ENCODE results near the gene LRRC59.
"Not testable (repeated sequence)": the region's sequence is repeated elsewhere in the genome, so short reads cannot be mapped to it uniquely, and the experiment has no call there.

Gene LRRC59

GRCh38 chr17:50424246-50424995 lies 27.1 kb upstream of the LRRC59 start:
- no peak for DNase-seq

DNA sequence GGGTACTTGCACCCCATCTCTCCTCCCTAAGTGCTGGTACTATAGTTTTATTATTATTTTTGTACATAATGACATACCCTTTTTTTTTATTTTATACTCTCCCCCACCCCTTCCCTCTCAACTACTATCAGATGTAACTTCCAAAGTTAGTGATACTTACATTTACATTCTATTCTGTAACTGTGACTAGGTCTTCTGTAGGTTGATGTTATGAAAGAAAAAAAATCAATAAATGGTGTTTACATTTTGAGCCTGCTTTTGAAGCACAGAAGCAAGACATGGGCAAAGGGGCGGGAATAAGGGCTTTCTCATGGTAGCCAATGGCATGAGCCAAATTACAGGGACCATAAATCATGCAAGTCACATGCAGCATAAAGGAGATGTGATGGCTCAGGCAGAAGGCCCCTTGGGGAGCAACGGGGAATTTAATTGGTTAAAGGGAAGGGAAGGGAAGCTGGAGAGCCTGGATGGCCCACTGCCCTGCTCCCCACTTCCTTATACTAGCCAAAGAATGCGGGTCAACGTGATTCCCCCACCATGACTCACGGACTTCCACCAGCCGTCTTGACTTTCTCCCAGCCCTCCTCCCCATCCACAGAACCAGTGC lies 26.3 kb upstream of the LRRC59 start:
- DNase-seq, result peak; percentile 76

- DNase-seq, result no peak
These were observed 25.4 kb upstream of the LRRC59 start for GRCh38 chr17:50422738-50423137.

DNA sequence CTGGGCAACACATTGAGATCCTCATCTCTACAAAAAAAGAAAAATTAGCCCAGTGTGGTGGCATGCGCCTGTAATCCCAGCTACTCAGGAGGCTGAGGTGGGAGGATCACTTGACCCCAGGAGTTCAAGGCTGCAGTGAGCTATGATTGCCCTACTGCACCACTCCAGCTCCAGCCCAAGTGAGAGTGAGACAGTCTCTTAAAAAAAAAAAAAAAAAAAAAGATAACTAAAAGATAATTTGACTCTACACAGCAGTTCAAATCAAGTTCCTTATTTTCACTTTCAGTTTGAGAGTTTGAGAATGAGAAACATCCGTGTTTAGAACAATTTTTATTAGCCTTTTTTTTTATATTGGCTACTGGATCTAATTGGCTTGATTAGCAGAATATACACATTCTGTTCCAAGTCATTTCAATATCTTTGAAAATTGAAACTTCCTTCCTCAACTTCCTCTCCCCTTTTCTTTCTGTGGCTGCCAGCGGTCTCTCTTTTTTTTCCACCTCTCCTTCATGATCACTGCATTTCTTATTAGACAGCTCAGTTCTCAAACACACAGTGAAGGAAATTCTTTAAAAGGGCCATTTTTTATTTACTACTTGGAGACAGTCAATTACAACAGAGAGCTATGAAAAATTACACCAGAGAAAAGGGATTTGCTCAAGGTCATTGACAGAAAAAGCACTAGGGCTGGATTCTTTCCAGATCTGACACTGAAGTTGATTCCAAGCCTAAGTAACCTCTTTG lies 24.2 kb upstream of the LRRC59 start:
- no peak for DNase-seq

DNA sequence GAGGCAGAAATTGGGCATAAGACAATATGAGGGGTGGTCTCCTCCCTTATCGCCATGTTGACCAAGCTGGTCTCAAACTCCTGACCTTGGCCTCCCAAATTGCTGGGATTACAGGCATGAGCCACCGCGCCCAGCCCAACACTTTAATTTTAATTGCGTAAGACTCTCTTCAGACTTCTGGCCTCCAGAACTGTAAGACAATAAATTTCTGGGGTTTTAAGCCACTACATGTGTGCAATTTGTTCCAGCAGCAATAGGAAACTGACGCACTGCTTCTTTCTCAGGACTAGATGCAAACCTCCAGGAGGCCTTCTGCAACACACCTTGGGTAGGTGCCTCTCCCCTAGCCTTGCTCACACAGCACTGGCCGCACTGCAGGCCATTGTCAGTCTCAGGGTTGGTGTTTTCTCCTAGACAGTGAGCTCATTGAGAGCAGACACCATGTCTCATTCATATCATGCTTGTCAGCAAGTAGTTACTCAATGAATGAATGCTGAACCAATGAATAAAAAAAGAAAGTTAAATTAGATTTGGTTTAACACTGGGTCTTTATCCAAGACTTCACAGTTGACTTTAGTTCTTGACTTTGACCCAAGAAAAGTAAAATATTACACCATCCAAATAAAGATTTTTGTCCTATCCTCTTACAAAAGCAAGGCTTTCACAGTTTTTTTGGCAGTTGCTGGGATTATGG lies 23.2 kb upstream of the LRRC59 start:
- DNase-seq, result no peak

GRCh38 chr17:50419577-50419976 lies 22.3 kb upstream of the LRRC59 start:
- DNase-seq, result not testable (repeated sequence)

GRCh38 chr17:50414808-50415207 lies 17.5 kb upstream of the LRRC59 start:
- no peak for DNase-seq

- no peak for DNase-seq
These were observed 14.9 kb upstream of the LRRC59 start for GRCh38 chr17:50412188-50412732.

GRCh38 chr17:50407921-50408320 lies 10.6 kb upstream of the LRRC59 start:
- DNase-seq, result no peak

DNA sequence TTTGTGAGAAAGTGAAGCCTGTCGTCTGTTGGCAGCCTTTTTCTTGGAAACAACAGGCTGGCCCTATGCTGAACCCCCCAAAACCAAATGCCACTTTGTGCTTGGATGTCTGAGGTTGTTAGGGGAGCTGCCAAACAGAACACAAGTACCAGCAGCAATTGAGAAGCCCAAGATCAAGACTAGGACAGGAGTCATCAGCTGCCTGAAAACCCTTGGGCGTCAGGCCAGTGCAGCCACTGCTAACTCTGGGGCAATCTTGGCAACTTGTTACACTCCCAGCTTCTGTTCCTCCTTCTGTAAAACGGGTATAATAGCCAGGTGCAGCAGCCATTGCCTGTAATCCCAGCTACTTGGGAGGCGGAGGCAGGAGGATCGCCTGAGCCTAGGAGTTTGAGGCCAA lies 9.3 kb upstream of the LRRC59 start:
- no peak for DNase-seq

DNA sequence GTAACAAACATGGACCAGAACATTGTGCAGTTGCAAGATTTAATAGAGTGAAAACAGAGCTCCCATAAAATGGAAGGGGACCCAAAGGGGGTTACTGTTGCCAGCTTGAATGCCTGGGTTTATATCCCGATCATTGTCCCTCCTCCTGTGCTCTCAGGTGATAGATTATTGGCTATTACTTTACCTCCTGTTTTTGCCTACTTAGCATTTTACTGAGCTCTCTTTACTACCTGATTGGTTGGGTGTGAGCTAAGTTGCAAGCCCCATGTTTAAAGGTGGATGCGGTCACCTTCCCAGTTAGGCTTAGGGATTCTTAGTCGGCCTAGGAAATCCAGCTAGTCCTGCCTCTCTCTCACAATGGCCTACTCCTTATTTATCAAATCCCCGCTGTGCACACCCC lies 8.0 kb upstream of the LRRC59 start:
- not testable (repeated sequence) for DNase-seq

DNA sequence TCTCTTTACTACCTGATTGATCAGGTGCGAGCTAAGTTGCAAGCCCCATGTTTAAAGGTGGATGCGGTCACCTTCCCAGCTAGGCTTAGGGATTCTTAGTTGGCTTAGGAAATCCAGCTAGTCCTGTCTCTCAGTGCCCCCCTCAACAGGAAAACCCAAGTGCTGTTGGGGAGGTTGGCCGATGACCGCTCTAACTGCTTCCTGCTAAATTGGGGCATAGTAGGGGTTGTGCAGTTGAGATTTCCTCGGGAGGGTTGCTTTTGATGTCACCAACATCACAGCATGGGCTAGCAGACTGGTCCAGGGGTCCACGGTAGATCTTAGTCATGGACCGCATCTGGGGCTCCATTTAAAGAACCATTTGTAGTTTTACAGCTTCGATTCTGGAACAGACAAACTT lies 2.3 kb upstream of the LRRC59 start:
- not testable (repeated sequence) for DNase-seq

DNA sequence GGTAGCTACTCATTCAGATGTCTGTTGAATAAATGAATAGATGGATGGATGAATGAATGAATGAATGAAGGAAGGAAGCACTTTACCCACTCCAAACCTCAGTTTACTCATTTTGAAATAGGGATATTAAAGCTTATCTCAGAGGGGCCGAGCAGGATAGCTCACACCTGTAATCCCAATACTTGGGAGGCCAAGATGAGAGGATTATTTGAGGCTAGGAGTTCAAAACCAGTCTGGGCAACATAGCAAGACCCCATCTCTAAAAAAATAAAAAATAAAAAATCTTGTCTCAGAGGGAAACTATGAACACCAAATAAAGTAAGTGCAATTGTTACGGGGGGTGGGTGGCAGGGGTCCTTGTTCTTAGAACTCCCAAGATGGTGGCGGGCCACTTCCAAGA lies 1.3 kb upstream of the LRRC59 start:
- not testable (repeated sequence) for DNase-seq

DNA sequence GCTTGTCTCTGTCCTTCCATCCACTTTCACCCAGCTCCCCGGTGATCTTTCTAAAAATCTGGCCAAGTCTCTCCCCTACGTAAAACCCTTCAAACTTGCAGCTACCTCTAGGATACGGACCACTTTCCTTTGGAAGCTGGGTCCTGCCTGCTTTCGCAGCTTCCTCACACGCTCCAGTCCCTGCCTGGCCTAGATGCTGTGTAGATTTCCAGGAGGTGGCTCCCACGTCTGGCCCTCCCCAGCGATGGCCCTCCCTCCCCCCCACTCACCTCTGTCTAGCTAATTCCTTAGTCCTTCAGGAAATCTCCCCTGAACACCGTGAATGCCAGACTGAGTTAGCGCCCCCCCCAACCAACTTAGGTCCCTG lies 579 bp upstream of the LRRC59 start:
- no peak for DNase-seq

GRCh38 chr17:50396261-50397110 lies 837 bp downstream of the LRRC59 start:
- no peak for DNase-seq

DNA sequence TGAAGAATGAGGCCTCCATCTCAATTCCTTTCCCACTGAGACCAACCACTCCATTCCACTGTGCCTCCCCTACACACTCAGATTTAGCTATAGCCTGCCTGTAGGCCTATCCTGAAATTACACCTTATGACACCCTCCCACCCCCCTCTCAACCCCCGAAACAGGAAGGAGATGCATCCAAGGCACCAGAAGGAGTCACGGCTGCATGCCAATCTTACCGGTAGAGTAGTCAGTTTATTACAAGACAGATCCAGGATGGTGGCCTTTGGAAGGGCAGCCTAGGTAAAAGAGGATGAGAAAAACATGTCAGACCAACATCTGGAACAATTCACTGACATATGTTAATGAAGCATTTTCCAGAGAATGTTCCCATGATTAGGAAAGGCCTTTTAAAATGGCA lies 2.6 kb downstream of the LRRC59 start:
- no peak for DNase-seq

GRCh38 chr17:50393700-50394099 lies 3.6 kb downstream of the LRRC59 start:
- no peak for DNase-seq

DNA sequence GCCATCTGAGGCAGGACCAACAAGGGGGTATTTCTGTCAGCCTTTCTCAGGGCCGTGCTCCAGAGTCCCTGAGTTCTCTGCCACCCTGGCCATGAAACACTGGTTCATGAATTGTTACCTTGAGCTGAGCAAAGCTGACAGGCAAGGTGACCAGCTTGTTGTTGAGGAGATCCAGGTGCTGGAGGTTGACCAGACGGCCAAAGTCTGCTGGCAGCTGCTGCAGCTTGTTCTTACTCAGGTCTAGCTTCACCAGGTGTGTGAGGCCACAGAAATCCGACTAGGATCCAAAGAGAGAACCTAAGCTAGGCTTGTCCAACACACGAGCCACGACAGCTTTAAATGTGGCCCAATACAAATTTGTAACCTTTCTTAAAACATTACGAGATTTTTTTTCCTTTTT lies 4.7 kb downstream of the LRRC59 start:
- no peak for DNase-seq

DNA sequence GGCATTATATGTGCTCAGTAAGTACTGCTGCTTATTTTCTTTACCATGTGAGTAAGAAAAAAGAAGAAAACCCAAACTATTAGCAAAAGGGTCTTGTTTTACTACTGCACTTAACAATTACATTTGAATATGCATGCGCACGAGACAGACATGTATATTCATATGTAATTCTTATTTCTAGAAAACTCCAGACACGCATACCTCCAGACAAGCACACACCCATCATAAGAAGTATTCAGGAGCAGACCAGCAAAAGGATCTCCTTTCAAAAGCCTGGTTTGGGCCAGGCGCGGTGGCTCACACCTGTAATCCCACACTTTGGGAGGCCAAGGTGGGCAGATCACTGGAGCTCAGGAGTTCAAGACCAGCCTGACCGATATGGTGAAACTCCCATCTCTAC lies 7.8 kb downstream of the LRRC59 start:
- no peak for DNase-seq

- no peak for DNase-seq
These were observed 8.6 kb downstream of the LRRC59 start for GRCh38 chr17:50388728-50389127.

GRCh38 chr17:50386510-50386909 lies 10.8 kb downstream of the LRRC59 start:
- DNase-seq, result no peak

DNA sequence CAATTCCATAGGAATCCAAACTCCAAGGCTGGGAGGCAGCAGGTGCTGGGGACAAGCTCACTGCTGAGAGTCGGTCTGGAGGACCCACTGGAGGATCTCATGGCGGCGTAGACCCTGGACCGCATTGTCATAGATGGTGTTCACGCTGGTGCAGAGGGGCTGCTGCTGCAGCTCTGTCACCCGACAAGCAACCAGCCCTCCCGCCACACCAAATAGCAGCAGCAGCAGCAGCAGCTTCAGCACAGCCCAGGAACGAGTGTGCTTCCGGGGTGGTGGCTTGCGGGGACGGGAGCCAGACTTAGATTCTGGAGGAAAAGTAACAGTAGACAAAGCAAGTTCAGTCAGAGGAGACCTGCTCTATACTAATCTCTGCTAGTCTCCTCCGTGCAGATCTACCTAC lies 14.4 kb downstream of the LRRC59 start:
- DNase-seq, result no peak

All from NCI-H2227 treated with DMSO at 0.1 percent for 48 hours (cell line).